Measurements from ENCODE around the gene RPP38.

DNA sequence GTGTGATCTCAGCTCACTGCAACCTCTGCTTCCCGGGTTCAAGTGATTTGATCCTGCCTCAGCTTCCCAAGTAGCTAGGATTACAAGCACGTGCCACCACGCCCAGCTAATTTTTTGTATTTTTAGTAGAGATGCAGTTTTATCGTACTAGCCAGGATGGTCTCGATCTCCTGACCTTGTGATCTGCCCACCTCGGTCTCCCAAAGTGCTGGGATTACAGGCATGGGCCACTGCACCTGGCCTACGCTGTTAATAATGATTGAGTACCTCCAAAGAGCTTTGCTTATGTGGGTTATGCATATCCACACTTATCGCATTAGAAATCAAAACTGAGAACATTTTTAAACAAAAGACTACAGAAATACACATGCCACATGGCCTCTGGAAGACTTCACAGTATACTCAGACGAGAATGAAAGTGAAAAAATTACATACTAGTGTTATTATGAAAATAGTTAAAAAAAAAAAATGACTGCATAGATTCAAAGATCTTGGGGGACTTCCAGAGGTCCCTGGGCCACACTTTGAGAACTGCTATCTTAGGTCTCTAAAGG, 25.4 kb downstream of the RPP38 start:
- TF ChIP-seq, protein P1, sequence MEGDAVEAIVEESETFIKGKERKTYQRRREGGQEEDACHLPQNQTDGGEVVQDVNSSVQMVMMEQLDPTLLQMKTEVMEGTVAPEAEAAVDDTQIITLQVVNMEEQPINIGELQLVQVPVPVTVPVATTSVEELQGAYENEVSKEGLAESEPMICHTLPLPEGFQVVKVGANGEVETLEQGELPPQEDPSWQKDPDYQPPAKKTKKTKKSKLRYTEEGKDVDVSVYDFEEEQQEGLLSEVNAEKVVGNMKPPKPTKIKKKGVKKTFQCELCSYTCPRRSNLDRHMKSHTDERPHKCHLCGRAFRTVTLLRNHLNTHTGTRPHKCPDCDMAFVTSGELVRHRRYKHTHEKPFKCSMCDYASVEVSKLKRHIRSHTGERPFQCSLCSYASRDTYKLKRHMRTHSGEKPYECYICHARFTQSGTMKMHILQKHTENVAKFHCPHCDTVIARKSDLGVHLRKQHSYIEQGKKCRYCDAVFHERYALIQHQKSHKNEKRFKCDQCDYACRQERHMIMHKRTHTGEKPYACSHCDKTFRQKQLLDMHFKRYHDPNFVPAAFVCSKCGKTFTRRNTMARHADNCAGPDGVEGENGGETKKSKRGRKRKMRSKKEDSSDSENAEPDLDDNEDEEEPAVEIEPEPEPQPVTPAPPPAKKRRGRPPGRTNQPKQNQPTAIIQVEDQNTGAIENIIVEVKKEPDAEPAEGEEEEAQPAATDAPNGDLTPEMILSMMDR (conservative IDR thresholded peaks at IDR 0.05; ENCODE audit: low read length): no peak
- no peak for TF ChIP-seq EZH2phosphoT487 (IDR thresholded peaks at IDR 0.05; ENCODE audit: borderline replicate concordance)
